Measurements from ENCODE around the gene PRKCB.

PRKCB gene

GRCh38 chr16:24116989-24117388 lies 281.2 kb downstream of the PRKCB start:
- H3K4me3 ChIP-seq (ENCODE audit: low read length, poor library complexity, severe bottlenecking): no peak overlapping the region
- H3F3A ChIP-seq (ENCODE audit: low read depth): no peaks in the 10 kb centered on the region
- H3K4me1 ChIP-seq (ENCODE audit: insufficient read depth, low read length, poor library complexity, severe bottlenecking): no peaks in the 10 kb centered on the region
- no peaks in the 10 kb centered on the region for H3K9me2 ChIP-seq (replicated peaks; ENCODE audit: low read depth, low read length)
- H3K79me2 ChIP-seq (ENCODE audit: insufficient read depth, low read length): no peaks in the 10 kb centered on the region
- peaks cover 39% of the 10 kb centered on the region; the same call in 1 of the 2 replicates for H3K36me3 ChIP-seq (ENCODE audit: insufficient read depth, low read length)
- H3K4me2 ChIP-seq (ENCODE audit: low read depth, low read length, poor library complexity, severe bottlenecking): no peak overlapping the region
- no peak overlapping the region for H3K9ac ChIP-seq (ENCODE audit: low read depth, low read length, poor library complexity, severe bottlenecking)
- H2AFZ ChIP-seq (ENCODE audit: low read length): no peak overlapping the region
- H4K20me1 ChIP-seq (ENCODE audit: insufficient read depth, low read length, poor library complexity, severe bottlenecking): no peaks in the 10 kb centered on the region
- TF ChIP-seq EZH2phosphoT487 (IDR thresholded peaks at IDR 0.05; ENCODE audit: borderline replicate concordance) (no peak), CTCF (conservative IDR thresholded peaks at IDR 0.05; ENCODE audit: low read length) (no peak)
- no peaks in the 10 kb centered on the region for H3K9me3 ChIP-seq (ENCODE audit: insufficient read depth, low read depth, low read length)
- H3K27me3 ChIP-seq (ENCODE audit: insufficient read depth, low read length, poor library complexity, severe bottlenecking): no peaks in the 10 kb centered on the region

- Histone ChIP-seq H3K79me2 (ENCODE audit: insufficient read depth, low read length) (no peaks in the 10 kb centered on the region), H4K20me1 (ENCODE audit: insufficient read depth, low read length, poor library complexity, severe bottlenecking) (no peaks in the 10 kb centered on the region), H3K4me2 (ENCODE audit: low read depth, low read length, poor library complexity, severe bottlenecking) (no peak overlapping the region), H3F3A (ENCODE audit: low read depth) (no peaks in the 10 kb centered on the region), H3K9ac (ENCODE audit: low read depth, low read length, poor library complexity, severe bottlenecking) (no peak overlapping the region), H3K4me3 (ENCODE audit: low read length, poor library complexity, severe bottlenecking) (no peak overlapping the region), H3K9me2 (replicated peaks; ENCODE audit: low read depth, low read length) (no peaks in the 10 kb centered on the region), H3K36me3 (ENCODE audit: insufficient read depth, low read length) (peaks cover 40% of the 10 kb centered on the region; the same call in 1 of the 2 replicates), H2AFZ (ENCODE audit: low read length) (no peak overlapping the region), H3K9me3 (ENCODE audit: insufficient read depth, low read depth, low read length) (no peaks in the 10 kb centered on the region), H3K27me3 (ENCODE audit: insufficient read depth, low read length, poor library complexity, severe bottlenecking) (no peaks in the 10 kb centered on the region), H3K4me1 (ENCODE audit: insufficient read depth, low read length, poor library complexity, severe bottlenecking) (no peaks in the 10 kb centered on the region)
- TF ChIP-seq CTCF (conservative IDR thresholded peaks at IDR 0.05; ENCODE audit: low read length) (no peak), EZH2phosphoT487 (IDR thresholded peaks at IDR 0.05; ENCODE audit: borderline replicate concordance) (no peak)
Observed at GRCh38 chr16:24117680-24118079, 281.9 kb downstream of the PRKCB start.

DNA sequence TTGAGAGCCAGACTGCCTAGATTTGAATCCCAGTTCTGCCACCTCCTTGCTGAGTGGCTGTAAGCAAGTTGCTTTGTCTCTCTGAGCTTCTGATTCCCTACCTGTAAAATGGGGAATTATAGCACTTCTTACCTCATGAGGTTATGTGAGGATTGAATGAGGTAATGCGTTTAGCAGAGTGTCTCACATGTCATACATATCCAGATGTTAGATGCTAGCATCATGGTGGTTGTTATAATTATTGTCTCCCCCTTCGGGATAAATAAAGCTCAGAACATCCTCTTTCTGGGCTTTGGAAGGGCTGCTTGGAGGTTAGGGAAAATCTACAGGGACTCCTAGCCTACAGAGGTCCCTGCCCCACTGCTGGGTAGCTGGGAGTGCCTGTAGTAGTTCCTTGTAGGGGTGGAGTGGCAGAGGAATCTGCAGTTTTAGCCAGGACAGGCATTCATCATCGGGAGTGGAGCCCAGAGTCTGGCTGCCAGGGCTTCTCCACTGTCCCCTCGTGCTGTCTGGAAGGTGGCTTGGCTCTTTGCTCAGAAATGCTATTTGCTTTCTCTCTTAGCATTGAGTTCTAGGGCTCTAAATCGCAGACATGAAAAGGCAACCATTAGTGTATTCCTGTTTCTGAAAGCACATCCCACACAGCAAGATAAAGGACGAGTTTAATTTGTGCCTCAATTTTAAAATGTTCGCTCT lies 282.5 kb downstream of the PRKCB start:
- Histone ChIP-seq H3F3A (ENCODE audit: low read depth) (no peaks in the 10 kb centered on the region), H3K9me3 (ENCODE audit: insufficient read depth, low read depth, low read length) (no peaks in the 10 kb centered on the region), H3K9ac (ENCODE audit: low read depth, low read length, poor library complexity, severe bottlenecking) (no peak overlapping the region), H3K4me1 (ENCODE audit: insufficient read depth, low read length, poor library complexity, severe bottlenecking) (no peaks in the 10 kb centered on the region), H3K79me2 (ENCODE audit: insufficient read depth, low read length) (no peaks in the 10 kb centered on the region), H2AFZ (ENCODE audit: low read length) (no peak overlapping the region), H4K20me1 (ENCODE audit: insufficient read depth, low read length, poor library complexity, severe bottlenecking) (no peaks in the 10 kb centered on the region), H3K9me2 (replicated peaks; ENCODE audit: low read depth, low read length) (no peaks in the 10 kb centered on the region), H3K27me3 (ENCODE audit: insufficient read depth, low read length, poor library complexity, severe bottlenecking) (no peaks in the 10 kb centered on the region), H3K4me3 (ENCODE audit: low read length, poor library complexity, severe bottlenecking) (no peak overlapping the region), H3K36me3 (ENCODE audit: insufficient read depth, low read length) (peaks cover 40% of the 10 kb centered on the region; the same call in 1 of the 2 replicates), H3K4me2 (ENCODE audit: low read depth, low read length, poor library complexity, severe bottlenecking) (no peak overlapping the region)
- TF ChIP-seq CTCF (conservative IDR thresholded peaks at IDR 0.05; ENCODE audit: low read length): no peak
- TF ChIP-seq EZH2phosphoT487 (IDR thresholded peaks at IDR 0.05; ENCODE audit: borderline replicate concordance): no peak
